Astrocyte of the spinal cord (primary cell): Measurements from ENCODE around the gene NUFIP1.
A peak's percentile ranks its signal among the peaks of the same experiment; 100 is the strongest.
"Not testable (repeated sequence)": the region's sequence is repeated elsewhere in the genome, so short reads cannot be mapped to it uniquely, and the experiment has no call there.

ENCODE experiments used
- DNase-seq: peaks from one replicate; pipeline ENCODE4 v3.0.0; 2011; ENCODE audit warnings: low read depth, low spot score
- H3K4me3 ChIP-seq: 2 replicates; pipeline ENCODE4 v1.5.1; 2011; ENCODE audit warnings: low read depth, mild to moderate bottlenecking, low read length, moderate library complexity
- in situ Hi-C: cut with HindIII; loops from 2 replicates; pipeline ENCODE4 v1.10.0; 2017; ENCODE audit warnings: low sequenced_read_pairs
- TF ChIP-seq, protein P1 (sequence below): IDR thresholded peaks from 2 replicates; pipeline ENCODE4 v1.5.1; 2012; ENCODE audit warnings: low read depth, mild to moderate bottlenecking, low read length, inconsistent platforms

Gene NUFIP1

DNA sequence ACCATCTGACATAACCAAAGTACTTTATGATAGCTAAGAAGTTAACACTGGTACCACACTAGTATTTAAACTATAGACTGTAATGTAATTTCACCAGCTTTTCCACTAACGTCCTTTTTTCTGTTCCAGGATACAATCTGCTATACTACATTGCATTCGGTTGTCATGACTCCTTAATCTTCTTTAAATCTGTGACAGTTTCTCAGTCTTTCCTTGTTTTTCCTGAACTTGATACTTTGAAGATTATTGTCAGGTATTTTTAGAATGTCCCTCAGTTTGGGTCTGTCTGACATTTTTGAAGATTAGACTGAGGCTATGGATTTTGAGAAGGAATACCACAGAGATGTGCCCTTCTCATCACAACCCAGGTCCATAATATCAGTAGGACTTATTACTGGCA, 36.6 kb downstream of the NUFIP1 start:
- in situ Hi-C loops: no loop called here
- TF ChIP-seq, protein P1, sequence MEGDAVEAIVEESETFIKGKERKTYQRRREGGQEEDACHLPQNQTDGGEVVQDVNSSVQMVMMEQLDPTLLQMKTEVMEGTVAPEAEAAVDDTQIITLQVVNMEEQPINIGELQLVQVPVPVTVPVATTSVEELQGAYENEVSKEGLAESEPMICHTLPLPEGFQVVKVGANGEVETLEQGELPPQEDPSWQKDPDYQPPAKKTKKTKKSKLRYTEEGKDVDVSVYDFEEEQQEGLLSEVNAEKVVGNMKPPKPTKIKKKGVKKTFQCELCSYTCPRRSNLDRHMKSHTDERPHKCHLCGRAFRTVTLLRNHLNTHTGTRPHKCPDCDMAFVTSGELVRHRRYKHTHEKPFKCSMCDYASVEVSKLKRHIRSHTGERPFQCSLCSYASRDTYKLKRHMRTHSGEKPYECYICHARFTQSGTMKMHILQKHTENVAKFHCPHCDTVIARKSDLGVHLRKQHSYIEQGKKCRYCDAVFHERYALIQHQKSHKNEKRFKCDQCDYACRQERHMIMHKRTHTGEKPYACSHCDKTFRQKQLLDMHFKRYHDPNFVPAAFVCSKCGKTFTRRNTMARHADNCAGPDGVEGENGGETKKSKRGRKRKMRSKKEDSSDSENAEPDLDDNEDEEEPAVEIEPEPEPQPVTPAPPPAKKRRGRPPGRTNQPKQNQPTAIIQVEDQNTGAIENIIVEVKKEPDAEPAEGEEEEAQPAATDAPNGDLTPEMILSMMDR: no peak
- no peak for DNase-seq
- no peak overlapping the region for H3K4me3 ChIP-seq

DNA sequence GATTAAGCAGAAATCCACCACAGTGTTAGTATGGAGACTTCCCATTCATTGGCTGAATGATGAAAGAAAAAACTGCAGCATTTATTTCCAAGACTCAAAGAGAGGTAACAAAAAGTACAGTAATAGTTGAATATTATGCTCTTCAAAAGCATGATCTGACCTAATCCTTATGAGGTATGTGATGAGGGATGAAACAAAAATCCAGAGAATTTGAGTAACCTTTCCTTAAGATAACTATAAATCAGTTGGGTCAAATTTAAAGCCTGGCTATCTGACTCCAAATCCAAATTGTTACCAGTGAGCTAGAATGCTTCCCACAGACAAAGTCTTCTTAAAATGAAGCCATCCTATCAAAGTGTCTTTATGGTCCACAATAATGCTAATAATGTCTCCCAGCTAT, 38.1 kb downstream of the NUFIP1 start:
- H3K4me3 ChIP-seq: no peak overlapping the region
- in situ Hi-C loops: no loop called here
- TF ChIP-seq, protein P1: no peak
- DNase-seq: no peak

DNA sequence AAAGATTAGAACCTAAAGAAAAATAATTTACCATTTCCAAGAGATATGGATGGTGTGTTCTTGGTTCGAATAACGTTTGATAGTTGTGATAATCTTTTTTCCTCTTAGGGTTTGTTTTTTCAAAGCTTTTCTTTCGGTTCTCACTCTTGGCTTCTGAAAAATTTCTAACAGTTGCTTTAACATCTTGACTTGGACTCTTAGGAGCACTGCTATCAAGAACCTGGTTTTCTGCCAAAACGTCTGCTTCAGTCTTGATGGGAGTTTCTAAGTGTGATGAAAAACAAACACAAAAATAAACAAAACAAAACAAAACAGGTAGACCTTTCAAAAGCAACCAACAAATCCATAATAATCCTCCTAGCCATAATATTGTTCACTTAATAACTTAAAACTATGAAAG, 45.9 kb downstream of the NUFIP1 start:
- DNase-seq, H3K4me3 ChIP-seq, in situ Hi-C loops: not testable (repeated sequence)

DNA sequence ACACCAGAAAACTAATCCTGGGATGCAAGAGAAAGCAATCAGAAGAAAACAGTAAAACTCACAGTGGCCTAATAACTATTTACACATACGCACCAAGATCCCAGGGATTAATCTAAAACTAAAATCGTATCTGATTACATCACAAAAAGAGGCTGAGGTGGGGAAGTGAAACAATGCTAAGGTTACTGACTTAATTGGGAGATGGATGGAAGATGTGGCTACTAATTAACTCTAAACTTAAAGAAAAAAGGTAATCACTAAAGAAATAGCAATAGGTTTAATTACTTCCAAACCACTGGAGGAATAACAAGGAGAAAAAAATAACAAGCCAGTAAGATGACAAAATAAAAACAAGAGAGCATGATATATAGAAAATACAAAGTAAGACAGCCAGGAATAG, 50.4 kb downstream of the NUFIP1 start:
- in situ Hi-C loops: no loop called here
- DNase-seq: no peak
- TF ChIP-seq, protein P1: no peak
- H3K4me3 ChIP-seq: no peak overlapping the region

DNA sequence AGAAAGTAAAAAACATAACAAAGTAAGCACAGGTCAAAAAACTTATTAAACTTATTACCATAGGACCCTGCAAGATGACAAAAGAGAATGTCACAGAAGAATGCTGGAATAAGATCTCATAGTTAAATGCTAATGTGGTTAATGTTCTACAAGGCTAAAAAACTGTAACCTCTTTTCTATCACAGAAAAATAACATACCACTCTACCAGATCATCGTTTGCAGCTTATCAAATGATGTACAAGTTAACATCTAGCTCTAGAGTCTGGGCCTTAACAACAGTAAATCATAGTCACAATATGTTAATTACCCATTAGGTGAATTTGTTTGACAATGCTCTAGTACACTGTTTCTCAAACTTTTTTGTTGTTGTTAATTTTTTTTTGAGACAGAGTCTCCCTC, 53.0 kb downstream of the NUFIP1 start:
- no peak for DNase-seq
- in situ Hi-C loops: no loop called here
- TF ChIP-seq, protein P1: no peak
- H3K4me3 ChIP-seq: no peak overlapping the region

DNA sequence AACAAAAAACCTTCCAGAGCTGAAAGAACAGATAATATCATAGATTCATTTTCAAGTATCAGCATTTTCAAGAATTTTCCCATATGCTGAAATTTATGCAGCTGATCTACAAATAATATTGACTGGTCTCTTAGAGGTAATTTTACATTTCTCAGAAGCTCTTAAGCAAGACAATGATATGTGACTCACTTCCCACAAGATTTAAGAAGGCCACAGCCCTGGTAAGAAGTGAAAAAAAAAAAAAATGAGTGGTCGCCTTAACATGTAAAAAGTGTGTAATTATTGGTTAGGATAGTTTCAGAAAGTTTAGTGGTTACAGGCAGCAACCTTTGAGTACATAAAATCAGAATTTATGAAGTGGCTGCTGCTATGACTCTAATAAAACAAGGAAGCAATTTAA, 54.5 kb downstream of the NUFIP1 start:
- TF ChIP-seq, protein P1: no peak
- DNase-seq: peak; percentile 65
- in situ Hi-C loops: no loop called here

DNA sequence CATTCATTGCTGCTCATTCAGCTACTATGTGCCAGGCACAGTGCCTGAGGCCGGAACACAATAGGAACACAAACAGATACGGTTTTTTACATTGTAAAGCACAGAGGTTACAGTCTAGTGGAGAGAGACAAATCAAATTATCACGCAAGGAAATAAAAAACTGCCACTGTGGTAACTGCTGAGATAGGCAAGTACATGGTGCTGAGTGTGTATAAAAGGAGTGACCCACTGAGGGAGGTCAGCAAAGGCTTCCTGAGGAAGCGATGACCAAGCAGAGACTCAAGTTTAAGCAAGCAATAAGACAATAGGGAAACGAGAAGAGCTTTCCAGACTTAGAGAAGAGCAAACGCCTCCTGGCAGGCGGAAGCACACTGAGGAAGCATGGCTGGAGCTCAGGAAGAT, 56.4 kb downstream of the NUFIP1 start:
- TF ChIP-seq, protein P1: no peak
- no peak overlapping the region for H3K4me3 ChIP-seq
- DNase-seq: peak; percentile 70
- in situ Hi-C loops: no loop called here

More for the DNA sequence above, 54.5 kb downstream of the NUFIP1 start:
- no peak overlapping the region for H3K4me3 ChIP-seq
